ENCODE data around the gene OPHN1.
"Not testable (repeated sequence)": the region's sequence is repeated elsewhere in the genome, so short reads cannot be mapped to it uniquely, and the experiment has no call there.

The OPHN1 gene

GRCh38 chrX:68132749-68133148 lies 300.5 kb downstream of the OPHN1 start:
- DNase-seq: no peak

GRCh38 chrX:68121835-68122234 lies 311.5 kb downstream of the OPHN1 start:
- DNase-seq: no peak

- peak; percentile 11 for DNase-seq
Observed at GRCh38 chrX:68121371-68121770, 311.9 kb downstream of the OPHN1 start.

- DNase-seq: no peak
Observed at GRCh38 chrX:68115371-68115770, 317.9 kb downstream of the OPHN1 start.

- DNase-seq: no peak
Observed at GRCh38 chrX:68114573-68115129, 318.6 kb downstream of the OPHN1 start.

- DNase-seq: no peak
Observed at GRCh38 chrX:68113837-68114572, 319.3 kb downstream of the OPHN1 start.

GRCh38 chrX:68112321-68112720 lies 321.0 kb downstream of the OPHN1 start:
- no peak for DNase-seq

- DNase-seq: no peak
Observed at GRCh38 chrX:68109162-68109561, 324.1 kb downstream of the OPHN1 start.

GRCh38 chrX:68098431-68098830 lies 334.9 kb downstream of the OPHN1 start:
- peak; percentile 44 for DNase-seq

GRCh38 chrX:68090266-68090665 lies 343.0 kb downstream of the OPHN1 start:
- DNase-seq: no peak

GRCh38 chrX:68087526-68087925 lies 345.8 kb downstream of the OPHN1 start:
- DNase-seq: no peak

- DNase-seq: no peak
Observed at GRCh38 chrX:68086709-68087108, 346.6 kb downstream of the OPHN1 start.

- DNase-seq: no peak
Observed at GRCh38 chrX:68084765-68085164, 348.5 kb downstream of the OPHN1 start.

GRCh38 chrX:68083510-68083909 lies 349.8 kb downstream of the OPHN1 start:
- DNase-seq: no peak

GRCh38 chrX:68079961-68080360 lies 353.3 kb downstream of the OPHN1 start:
- no peak for DNase-seq

GRCh38 chrX:68078801-68079200 lies 354.5 kb downstream of the OPHN1 start:
- not testable (repeated sequence) for DNase-seq

GRCh38 chrX:68077378-68077777 lies 355.9 kb downstream of the OPHN1 start:
- DNase-seq: no peak

GRCh38 chrX:68072041-68072440 lies 361.3 kb downstream of the OPHN1 start:
- no peak for DNase-seq

GRCh38 chrX:68070119-68070518 lies 363.2 kb downstream of the OPHN1 start:
- DNase-seq: not testable (repeated sequence)

GRCh38 chrX:68061206-68061535 lies 372.1 kb downstream of the OPHN1 start:
- DNase-seq: no peak

- DNase-seq: no peak
Observed at GRCh38 chrX:68060506-68061205, 372.6 kb downstream of the OPHN1 start.

- DNase-seq: no peak
Observed at GRCh38 chrX:68059469-68059868, 373.8 kb downstream of the OPHN1 start.

GRCh38 chrX:68049466-68049865 lies 383.8 kb downstream of the OPHN1 start:
- DNase-seq: no peak

- peak; percentile 78 for DNase-seq
Observed at GRCh38 chrX:68048774-68049173, 384.5 kb downstream of the OPHN1 start.

All from DMS79 (cell line).